PC-3 (cell line): ENCODE measurements around the gene SEPTIN5. TPM values are rescaled to one million over a fixed set of nuclear protein-coding genes. Genes with fewer than 3 reads are reported as not detected.
"Not testable (repeated sequence)": the region's sequence is repeated elsewhere in the genome, so short reads cannot be mapped to it uniquely, and the experiment has no call there.

Experiments
- ATAC-seq: fragments of 200-7000 bp; cut with Tn5 transposase; 2 replicates; pipeline ENCODE4 v1.9.1; 2020; ENCODE audit warnings: mild to moderate bottlenecking, moderate library complexity
- BruUV-seq: library from RNA; stranded (reverse); fragments of 400-500 nt; replicated peaks from 2 replicates; lab custom pipeline; 2021; lab: Mats Ljungman, UMichigan
- CTCF ChIA-PET: fragments of 300-600 bp; sonication (Branson Sonifier 250); formaldehyde crosslinking; loops from one replicate; lab custom pipeline; 2022; ENCODE audit warnings: antibody characterized with exemption; lab: Charles Lee
- POLR2A ChIA-PET: fragments of 300-600 bp; sonication (Branson Sonifier 250); formaldehyde crosslinking; loops from one replicate; lab custom pipeline; 2022; ENCODE audit warnings: antibody characterized with exemption; ENCODE audit not compliant: unreplicated experiment; lab: Charles Lee
- DNase-seq: peaks from one replicate; pipeline ENCODE4 v3.0.0-alpha.2; 2015
- H2AFZ ChIP-seq: fragments of 300-600 bp; sonication (generic); 2 replicates; pipeline ENCODE4 v1.6.0; 2016; ENCODE audit warnings: antibody characterized with exemption, low read length
- H3F3A ChIP-seq: fragments of 300-600 bp; sonication (generic); one replicate; pipeline ENCODE4 v1.6.0; 2017; ENCODE audit warnings: antibody characterized with exemption, low read length, control low read depth, mild to moderate bottlenecking; ENCODE audit not compliant: unreplicated experiment
- H3K27ac ChIP-seq: fragments of 300-600 bp; sonication (generic); 2 replicates; pipeline ENCODE4 v1.5.1; 2016; ENCODE audit warnings: mild to moderate bottlenecking, low read length
- H3K27me3 ChIP-seq: fragments of 300-600 bp; sonication (generic); 2 replicates; pipeline ENCODE4 v1.6.1; 2016; ENCODE audit warnings: low read length, mixed read lengths
- H3K36me3 ChIP-seq: fragments of 300-600 bp; sonication (generic); 2 replicates; pipeline ENCODE4 v1.6.1; 2016; ENCODE audit warnings: low read depth, mixed run types, low read length, mixed read lengths
- H3K4me1 ChIP-seq: fragments of 300-600 bp; sonication (generic); 2 replicates; pipeline ENCODE4 v1.5.1; 2016; ENCODE audit warnings: low read length; ENCODE audit not compliant: insufficient read depth
- H3K4me2 ChIP-seq: fragments of 300-600 bp; sonication (generic); 2 replicates; pipeline ENCODE4 v1.6.0; 2016; ENCODE audit warnings: low read length
- H3K4me3 ChIP-seq: fragments of 300-600 bp; sonication (generic); 2 replicates; pipeline ENCODE4 v1.5.1; 2016; ENCODE audit warnings: mild to moderate bottlenecking, low read length, mixed read lengths
- H3K79me2 ChIP-seq: fragments of 300-600 bp; sonication (generic); 2 replicates; pipeline ENCODE4 v1.6.1; 2017; ENCODE audit warnings: low read length, mixed read lengths
- H3K9ac ChIP-seq: fragments of 300-600 bp; sonication (generic); 2 replicates; pipeline ENCODE4 v1.6.0; 2016; ENCODE audit warnings: mild to moderate bottlenecking, low read length
- H3K9me2 ChIP-seq: fragments of 300-600 bp; sonication (generic); replicated peaks from 2 replicates; pipeline ENCODE4 v1.6.1; 2016; ENCODE audit warnings: mixed run types, low read length, mixed read lengths
- H3K9me3 ChIP-seq: fragments of 300-600 bp; sonication (generic); 2 replicates; pipeline ENCODE4 v1.6.1; 2016; ENCODE audit warnings: low read length, mixed read lengths
- H4K20me1 ChIP-seq: fragments of 300-600 bp; sonication (generic); 2 replicates; pipeline ENCODE4 v1.6.1; 2016; ENCODE audit warnings: low read length, mixed read lengths
- CTCF ChIP-seq: fragments of 300-600 bp; sonication (generic); conservative IDR thresholded peaks from 2 replicates; pipeline ENCODE4 v1.5.1; 2017; ENCODE audit warnings: antibody characterized with exemption, low read depth, mild to moderate bottlenecking, low read length
- EZH2 ChIP-seq: fragments of 300-600 bp; sonication (generic); IDR thresholded peaks from one replicate; pipeline ENCODE4 v1.6.1; 2017; ENCODE audit warnings: antibody characterized with exemption, mild to moderate bottlenecking, low read length; ENCODE audit not compliant: unreplicated experiment
- EZH2phosphoT487 ChIP-seq: fragments of 300-600 bp; sonication (generic); IDR thresholded peaks from 2 replicates; pipeline ENCODE4 v1.6.1; 2018; ENCODE audit warnings: mild to moderate bottlenecking, antibody characterized with exemption, low read length, borderline replicate concordance
- intact Hi-C: fragments of 100-400 bp; cut with micrococcal nuclease; formaldehyde crosslinking; loops from 2 replicates; pipeline ENCODE4 v1.9.0; 2023
- total RNA-seq: library from RNA; depleted of rRNA; stranded (reverse); fragments of >200 nt; gene quantifications from 2 replicates; pipeline ENCODE4 v1.2.3, GENCODE V29; 2014

Gene SEPTIN5
- total RNA-seq, 1 experiment from 2014 or later, result 27.5 TPM

- POLR2A ChIA-PET, result no interaction called here
- no TSS peak for BruUV-seq
Measured at GRCh38 chr22:19674129-19674928, 40.0 kb upstream of the SEPTIN5 start.

GRCh38 chr22:19674929-19675253 lies 39.4 kb upstream of the SEPTIN5 start:
- no peak overlapping the region for H3K4me2 ChIP-seq
- DNase-seq, result no peak
- H3K36me3 ChIP-seq, result no peaks in the 10 kb centered on the region
- H2AFZ ChIP-seq, result no peak overlapping the region
- H3K9ac ChIP-seq, result no peak overlapping the region
- no peaks in the 10 kb centered on the region for H3K27me3 ChIP-seq
- no peaks in the 10 kb centered on the region for H3K9me2 ChIP-seq
- ChIA-PET CTCF (no interaction called here), POLR2A (no interaction called here)
- no peak for TF ChIP-seq CTCF
- no peak for TF ChIP-seq EZH2phosphoT487
- no peak for TF ChIP-seq EZH2
- H3K27ac ChIP-seq, result no peak overlapping the region
- H3F3A ChIP-seq, result no peaks in the 10 kb centered on the region
- no peaks in the 10 kb centered on the region for H3K9me3 ChIP-seq
- H3K4me1 ChIP-seq, result no peaks in the 10 kb centered on the region
- no TSS peak for BruUV-seq
- H3K79me2 ChIP-seq, result no peaks in the 10 kb centered on the region
- intact Hi-C loops, result no loop called here
- no peak for ATAC-seq
- no peaks in the 10 kb centered on the region for H4K20me1 ChIP-seq
- no peak overlapping the region for H3K4me3 ChIP-seq

More at GRCh38 chr22:19674129-19674928, 40.0 kb upstream of the SEPTIN5 start:
- Histone ChIP-seq H3K27ac (no peak overlapping the region), H3K79me2 (no peaks in the 10 kb centered on the region), H3K9me3 (no peaks in the 10 kb centered on the region), H3K36me3 (no peaks in the 10 kb centered on the region), H3K9me2 (no peaks in the 10 kb centered on the region), H4K20me1 (no peaks in the 10 kb centered on the region), H3K9ac (no peak overlapping the region), H3K27me3 (no peaks in the 10 kb centered on the region), H3K4me2 (no peak overlapping the region), H3K4me1 (no peaks in the 10 kb centered on the region), H3K4me3 (no peak overlapping the region), H3F3A (no peaks in the 10 kb centered on the region), H2AFZ (no peak overlapping the region)
- CTCF ChIA-PET, result no interaction called here
- DNase-seq (no peak), ATAC-seq (no peak)
- intact Hi-C loops, result no loop called here
- TF ChIP-seq EZH2phosphoT487 (no peak), CTCF (no peak)

GRCh38 chr22:19675428-19675827 lies 38.9 kb upstream of the SEPTIN5 start:
- Histone ChIP-seq H3K4me1 (no peaks in the 10 kb centered on the region), H3K9me3 (no peaks in the 10 kb centered on the region), H3K36me3 (no peaks in the 10 kb centered on the region), H3K9me2 (no peaks in the 10 kb centered on the region), H3K4me3 (no peak overlapping the region), H4K20me1 (no peaks in the 10 kb centered on the region), H3K27me3 (no peaks in the 10 kb centered on the region), H3F3A (no peaks in the 10 kb centered on the region), H3K4me2 (no peak overlapping the region), H3K79me2 (no peaks in the 10 kb centered on the region), H3K9ac (no peak overlapping the region), H3K27ac (no peak overlapping the region), H2AFZ (no peak overlapping the region)
- no peak for DNase-seq
- ATAC-seq, result no peak
- no peak for TF ChIP-seq CTCF
- no peak for TF ChIP-seq EZH2phosphoT487
- TF ChIP-seq EZH2, result no peak
- POLR2A ChIA-PET, result no interaction called here
- no TSS peak for BruUV-seq
- intact Hi-C loops, result no loop called here
- CTCF ChIA-PET, result no interaction called here

GRCh38 chr22:19676437-19676836 lies 37.9 kb upstream of the SEPTIN5 start:
- H3K27me3 ChIP-seq, H3K9me2 ChIP-seq, H3K4me1 ChIP-seq, BruUV-seq, CTCF ChIA-PET, intact Hi-C loops, H3K79me2 ChIP-seq, H3K36me3 ChIP-seq, H3K27ac ChIP-seq, H3F3A ChIP-seq, H3K9me3 ChIP-seq, DNase-seq, H3K9ac ChIP-seq, H4K20me1 ChIP-seq, ATAC-seq, H2AFZ ChIP-seq, H3K4me3 ChIP-seq, POLR2A ChIA-PET, H3K4me2 ChIP-seq: not testable (repeated sequence)
